ENCODE results near the gene TSPEAR. TPM values are rescaled to one million over a fixed set of nuclear protein-coding genes. Genes with fewer than 3 reads are reported as not detected.

The TSPEAR gene
- total and polyA plus RNA-seq, 2 of the 13 experiments (the other 11 are each of a cell fraction or from before 2014, with no cell fraction given), result 0.07 to 0.32 TPM

DNA sequence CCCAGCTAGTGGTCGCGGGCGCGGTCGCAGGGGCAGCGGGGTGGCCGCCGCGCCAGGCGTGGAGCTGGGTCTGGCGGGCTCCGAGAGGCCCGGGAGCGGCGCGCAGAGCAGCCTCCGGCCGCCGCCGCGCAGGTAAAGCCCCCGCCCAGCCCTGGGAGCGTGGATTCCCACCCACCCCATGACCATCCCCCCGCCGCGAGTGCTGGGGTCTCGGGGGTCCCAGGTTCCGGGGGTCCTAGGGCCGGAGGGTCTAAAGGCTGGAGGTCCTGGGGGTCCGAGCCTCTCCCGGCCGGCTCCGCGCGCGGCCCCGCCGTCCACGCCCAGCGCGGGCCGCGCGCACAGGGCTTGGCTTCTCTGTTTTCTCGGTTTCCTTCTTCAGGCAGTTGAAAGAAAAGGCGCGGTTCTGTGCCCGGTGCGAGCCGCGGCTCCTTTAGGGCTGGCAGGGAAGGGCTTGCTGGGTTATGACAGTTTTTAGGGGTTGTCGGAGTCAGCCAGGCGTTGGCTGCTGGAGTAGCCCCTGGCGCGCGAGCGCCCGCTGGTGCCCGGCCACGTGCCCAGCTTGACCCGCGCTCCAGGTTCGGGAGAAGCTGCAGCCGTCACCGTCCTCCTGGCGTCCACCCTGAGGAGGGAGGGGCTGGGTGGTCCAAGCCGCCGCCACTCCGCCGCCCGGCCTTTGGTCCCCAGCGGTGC, 255.7 kb downstream of the TSPEAR start (continued):
- TF ChIP-seq ZNF274 (CRISPR knock-in tag; IDR thresholded peaks at IDR 0.05), result no peak
- TF ChIP-seq SP4 (CRISPR knock-in tag; IDR thresholded peaks at IDR 0.05), result 0 out of 2 replicates have a peak, but pooled peaks have one; percentile 15
- no peak for TF ChIP-seq THAP11 (CRISPR knock-in tag; IDR thresholded peaks at IDR 0.05)
- TF ChIP-seq, protein P1, sequence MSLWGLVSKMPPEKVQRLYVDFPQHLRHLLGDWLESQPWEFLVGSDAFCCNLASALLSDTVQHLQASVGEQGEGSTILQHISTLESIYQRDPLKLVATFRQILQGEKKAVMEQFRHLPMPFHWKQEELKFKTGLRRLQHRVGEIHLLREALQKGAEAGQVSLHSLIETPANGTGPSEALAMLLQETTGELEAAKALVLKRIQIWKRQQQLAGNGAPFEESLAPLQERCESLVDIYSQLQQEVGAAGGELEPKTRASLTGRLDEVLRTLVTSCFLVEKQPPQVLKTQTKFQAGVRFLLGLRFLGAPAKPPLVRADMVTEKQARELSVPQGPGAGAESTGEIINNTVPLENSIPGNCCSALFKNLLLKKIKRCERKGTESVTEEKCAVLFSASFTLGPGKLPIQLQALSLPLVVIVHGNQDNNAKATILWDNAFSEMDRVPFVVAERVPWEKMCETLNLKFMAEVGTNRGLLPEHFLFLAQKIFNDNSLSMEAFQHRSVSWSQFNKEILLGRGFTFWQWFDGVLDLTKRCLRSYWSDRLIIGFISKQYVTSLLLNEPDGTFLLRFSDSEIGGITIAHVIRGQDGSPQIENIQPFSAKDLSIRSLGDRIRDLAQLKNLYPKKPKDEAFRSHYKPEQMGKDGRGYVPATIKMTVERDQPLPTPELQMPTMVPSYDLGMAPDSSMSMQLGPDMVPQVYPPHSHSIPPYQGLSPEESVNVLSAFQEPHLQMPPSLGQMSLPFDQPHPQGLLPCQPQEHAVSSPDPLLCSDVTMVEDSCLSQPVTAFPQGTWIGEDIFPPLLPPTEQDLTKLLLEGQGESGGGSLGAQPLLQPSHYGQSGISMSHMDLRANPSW (CRISPR knock-in tag; IDR thresholded peaks at IDR 0.05; ENCODE audit: borderline replicate concordance), result no peak
- TF ChIP-seq ZNF609 (CRISPR knock-in tag; IDR thresholded peaks at IDR 0.05; ENCODE audit: borderline replicate concordance), result no peak
- TF ChIP-seq TAF1 (CRISPR knock-in tag; IDR thresholded peaks at IDR 0.05), result no peak
- TF ChIP-seq SNAPC2 (CRISPR knock-in tag; IDR thresholded peaks at IDR 0.05), result no peak
- TF ChIP-seq SIN3B (IDR thresholded peaks at IDR 0.05; ENCODE audit: low read length), result no peak
- TF ChIP-seq, protein P2, sequence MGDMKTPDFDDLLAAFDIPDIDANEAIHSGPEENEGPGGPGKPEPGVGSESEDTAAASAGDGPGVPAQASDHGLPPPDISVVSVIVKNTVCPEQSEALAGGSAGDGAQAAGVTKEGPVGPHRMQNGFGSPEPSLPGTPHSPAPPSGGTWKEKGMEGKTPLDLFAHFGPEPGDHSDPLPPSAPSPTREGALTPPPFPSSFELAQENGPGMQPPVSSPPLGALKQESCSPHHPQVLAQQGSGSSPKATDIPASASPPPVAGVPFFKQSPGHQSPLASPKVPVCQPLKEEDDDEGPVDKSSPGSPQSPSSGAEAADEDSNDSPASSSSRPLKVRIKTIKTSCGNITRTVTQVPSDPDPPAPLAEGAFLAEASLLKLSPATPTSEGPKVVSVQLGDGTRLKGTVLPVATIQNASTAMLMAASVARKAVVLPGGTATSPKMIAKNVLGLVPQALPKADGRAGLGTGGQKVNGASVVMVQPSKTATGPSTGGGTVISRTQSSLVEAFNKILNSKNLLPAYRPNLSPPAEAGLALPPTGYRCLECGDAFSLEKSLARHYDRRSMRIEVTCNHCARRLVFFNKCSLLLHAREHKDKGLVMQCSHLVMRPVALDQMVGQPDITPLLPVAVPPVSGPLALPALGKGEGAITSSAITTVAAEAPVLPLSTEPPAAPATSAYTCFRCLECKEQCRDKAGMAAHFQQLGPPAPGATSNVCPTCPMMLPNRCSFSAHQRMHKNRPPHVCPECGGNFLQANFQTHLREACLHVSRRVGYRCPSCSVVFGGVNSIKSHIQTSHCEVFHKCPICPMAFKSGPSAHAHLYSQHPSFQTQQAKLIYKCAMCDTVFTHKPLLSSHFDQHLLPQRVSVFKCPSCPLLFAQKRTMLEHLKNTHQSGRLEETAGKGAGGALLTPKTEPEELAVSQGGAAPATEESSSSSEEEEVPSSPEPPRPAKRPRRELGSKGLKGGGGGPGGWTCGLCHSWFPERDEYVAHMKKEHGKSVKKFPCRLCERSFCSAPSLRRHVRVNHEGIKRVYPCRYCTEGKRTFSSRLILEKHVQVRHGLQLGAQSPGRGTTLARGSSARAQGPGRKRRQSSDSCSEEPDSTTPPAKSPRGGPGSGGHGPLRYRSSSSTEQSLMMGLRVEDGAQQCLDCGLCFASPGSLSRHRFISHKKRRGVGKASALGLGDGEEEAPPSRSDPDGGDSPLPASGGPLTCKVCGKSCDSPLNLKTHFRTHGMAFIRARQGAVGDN (CRISPR knock-in tag; IDR thresholded peaks at IDR 0.05), result peak; percentile 84
- 0 out of 2 replicates have a peak, but pooled peaks have one; percentile 28 for TF ChIP-seq ZBTB43 (CRISPR knock-in tag; conservative IDR thresholded peaks at IDR 0.05)
- no peak for TF ChIP-seq ZNF782 (CRISPR knock-in tag; IDR thresholded peaks at IDR 0.05; ENCODE audit: borderline replicate concordance)
- TF ChIP-seq NPAS2 (CRISPR knock-in tag; IDR thresholded peaks at IDR 0.05; ENCODE audit: borderline replicate concordance), result no peak
- peak; percentile 36; the same call in 1 of the 2 replicates for TF ChIP-seq UBTF (CRISPR knock-in tag; IDR thresholded peaks at IDR 0.05)
